Measurements from ENCODE around the gene ARHGEF4. TPM values are rescaled to one million over a fixed set of nuclear protein-coding genes. Genes with fewer than 3 reads are reported as not detected.

Gene ARHGEF4
- polyA plus RNA-seq, 1 donor = 7.4 TPM

DNA sequence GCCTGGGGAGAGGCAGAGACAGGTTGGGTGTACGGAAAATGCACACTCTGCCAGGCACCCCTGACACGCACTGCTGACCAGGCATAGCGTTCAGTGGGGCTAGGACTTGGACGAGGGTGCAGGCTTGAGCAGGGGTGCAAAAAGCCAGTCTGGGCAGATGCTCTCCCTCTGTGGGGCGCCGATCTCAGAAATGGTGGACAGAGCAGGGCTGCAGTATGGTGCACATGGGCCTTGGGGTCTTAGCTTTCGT, 1.0 kb upstream of the ARHGEF4 start:
- DNase-seq = no peak

DNA sequence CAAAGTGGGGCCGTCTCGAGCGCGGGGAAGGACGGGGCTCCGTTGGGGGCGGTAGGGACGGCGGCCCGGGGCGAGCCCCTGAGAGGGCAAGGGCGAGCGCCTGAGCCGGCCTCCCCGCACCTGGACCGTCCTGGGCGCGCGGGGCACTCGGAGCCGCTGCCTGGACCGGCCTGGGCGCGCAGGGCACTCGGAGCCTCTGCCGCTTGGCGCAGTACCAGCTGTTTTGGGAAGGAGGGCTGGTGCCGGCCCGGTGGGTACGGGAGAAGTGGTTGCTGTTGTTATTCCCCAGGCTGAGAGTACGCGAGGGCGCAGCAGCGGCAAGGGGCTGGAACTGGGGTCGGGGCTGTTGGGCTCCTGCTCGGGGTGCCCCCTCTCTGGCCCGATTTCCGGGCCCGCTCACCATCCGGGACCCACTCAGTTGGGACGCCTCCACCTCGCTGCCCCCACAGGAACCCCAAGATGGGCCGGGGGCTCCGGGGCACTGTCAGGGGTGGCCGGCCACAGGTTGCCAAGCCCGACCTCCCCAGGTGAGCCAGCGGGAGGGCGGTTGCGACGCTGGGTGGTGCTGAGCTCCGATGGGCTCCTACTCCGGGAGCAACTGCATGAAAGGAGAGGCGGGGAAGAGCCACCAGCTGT, 579 bp downstream of the ARHGEF4 start:
- DNase-seq = no peak

DNA sequence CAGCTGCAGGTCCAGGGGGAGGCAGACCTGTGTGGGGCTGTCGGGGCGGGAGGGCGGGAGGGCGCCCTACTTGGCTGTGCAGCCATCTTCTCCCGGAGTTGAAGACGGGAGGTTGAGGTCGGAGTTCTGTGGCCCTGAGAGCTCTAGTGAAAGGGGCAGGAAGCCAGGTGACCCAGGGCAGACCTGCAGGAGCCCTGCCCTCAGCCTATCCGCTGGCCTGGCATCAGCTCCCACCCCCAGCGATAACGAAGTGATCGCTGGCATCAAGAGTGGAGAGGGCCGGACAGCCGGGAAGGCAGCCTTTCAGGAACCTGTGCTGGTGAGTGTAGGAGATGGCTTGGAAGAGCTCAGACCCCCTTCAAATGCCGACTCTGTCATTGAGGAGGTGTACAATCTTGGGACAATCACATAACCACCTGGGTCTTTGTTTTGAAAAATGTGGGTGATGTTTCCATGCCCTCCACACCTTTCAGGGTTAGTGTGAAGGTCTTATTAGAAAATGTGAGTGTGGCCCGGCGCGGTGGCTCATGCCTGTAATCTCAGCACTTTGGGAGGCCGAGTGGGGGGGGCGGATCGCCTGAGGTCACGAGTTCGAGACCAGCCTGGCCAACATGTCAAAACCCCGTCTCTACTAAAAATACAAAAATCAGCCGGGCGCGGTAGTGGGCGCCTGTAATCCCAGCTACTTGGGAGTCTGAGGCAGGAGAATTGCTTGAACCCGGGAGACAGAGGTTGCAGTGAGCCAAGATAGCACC, 1.3 kb downstream of the ARHGEF4 start:
- DNase-seq = no peak

DNA sequence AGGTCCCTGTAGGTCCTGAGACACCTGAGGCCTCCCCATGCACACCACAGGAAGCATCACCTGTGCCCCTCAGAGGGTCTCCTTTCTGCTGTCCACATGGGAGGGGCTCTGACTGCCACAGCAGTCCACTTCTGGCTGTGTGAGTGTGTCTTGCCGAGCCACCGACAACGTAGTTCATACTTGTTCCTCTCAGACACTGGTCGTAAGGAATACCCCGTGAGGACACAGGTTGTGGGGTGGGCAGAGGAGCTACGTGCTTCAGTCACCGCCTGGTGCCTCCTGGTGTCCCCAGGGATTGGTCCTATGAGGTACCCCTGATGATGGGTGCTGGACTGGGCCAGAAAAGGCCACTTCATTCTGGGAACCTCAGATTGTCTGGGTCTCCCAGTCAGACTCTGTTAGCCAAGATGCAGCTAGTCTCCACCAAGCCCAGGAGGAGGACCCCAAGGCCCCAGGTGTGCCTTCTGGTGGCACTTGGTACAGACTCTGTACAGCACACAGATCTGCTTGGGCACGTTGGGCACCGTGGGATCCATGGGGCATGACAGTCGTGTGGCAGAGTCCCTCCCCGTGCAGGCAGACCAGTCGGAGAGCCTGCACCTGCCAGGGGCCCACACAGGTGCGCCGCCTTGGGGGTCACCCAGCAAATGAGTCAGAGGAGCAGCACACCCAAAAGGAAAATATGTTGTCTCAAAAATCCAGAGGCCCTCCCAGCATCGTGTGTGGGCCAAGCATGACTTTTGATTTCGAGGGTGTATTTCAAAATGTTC, 2.5 kb downstream of the ARHGEF4 start:
- DNase-seq = no peak

DNA sequence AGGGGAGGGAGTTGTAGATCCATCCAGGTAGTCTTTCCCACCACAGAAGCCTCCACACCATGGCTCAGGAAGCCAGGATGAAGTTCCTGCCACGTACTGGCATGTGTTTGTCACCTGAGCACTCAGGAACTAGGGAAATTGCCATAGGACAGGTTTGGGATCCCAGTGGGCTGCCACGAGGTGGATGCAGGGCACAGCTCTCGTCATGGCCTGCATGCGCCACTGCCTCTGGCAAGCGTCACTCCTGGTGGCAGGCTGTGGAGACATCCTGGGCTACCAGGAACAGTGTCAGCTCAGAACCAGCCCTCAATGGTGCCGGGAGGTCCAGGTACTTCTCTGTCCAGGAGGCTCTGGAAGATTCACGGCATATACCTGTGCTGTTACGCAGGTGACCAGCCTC, 3.8 kb downstream of the ARHGEF4 start:
- no peak for DNase-seq

DNA sequence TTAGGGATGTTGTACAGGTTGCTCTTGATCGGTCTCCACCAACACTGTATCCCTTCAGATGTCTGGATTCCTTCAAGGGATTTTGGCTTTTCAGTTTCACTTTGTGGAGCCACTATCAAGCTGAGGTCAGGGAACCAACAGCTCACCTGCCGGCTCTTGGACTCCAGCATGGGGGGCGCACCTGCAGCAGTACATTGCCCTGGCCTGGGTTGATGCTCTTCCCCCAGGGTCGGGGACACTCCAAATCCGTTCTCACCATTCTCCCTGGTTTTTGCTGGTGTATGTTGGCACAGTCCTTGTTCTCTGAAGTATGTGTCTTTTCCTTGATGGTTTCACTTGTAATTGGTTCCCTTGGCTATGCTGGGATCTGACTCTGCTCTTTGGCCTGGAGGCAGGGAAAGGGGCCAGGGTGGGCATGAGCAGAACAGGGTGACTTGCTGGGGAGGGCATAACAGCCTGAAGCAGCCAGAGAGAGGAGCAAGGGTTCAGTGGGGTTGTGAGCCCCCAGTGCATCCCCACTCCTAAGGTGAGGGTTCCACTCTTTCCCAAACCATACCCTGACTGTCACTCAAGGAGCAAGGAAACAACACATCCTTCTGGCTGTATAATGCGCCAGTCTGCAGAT, 5.1 kb downstream of the ARHGEF4 start:
- DNase-seq = no peak

DNA sequence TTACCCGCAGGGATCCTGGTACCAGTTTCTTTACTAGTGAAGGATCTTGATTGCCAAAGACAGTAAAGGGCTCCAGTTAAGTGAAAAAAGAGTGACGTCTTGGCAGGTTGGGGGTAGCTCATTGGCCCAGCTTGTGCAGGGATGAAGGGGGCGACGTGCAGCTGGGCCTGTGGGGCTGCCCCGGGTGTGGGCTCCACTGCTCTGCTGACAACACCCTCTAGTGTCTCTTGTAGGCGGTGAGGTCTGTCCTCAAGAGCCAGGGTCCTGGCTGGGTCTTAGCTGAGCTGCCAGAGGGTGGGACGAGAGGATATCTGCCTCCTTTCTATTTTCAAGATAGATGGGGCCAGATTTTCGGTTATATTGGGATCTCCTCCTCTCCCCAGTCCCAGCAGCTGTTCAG, 6.1 kb downstream of the ARHGEF4 start:
- DNase-seq = no peak

DNA sequence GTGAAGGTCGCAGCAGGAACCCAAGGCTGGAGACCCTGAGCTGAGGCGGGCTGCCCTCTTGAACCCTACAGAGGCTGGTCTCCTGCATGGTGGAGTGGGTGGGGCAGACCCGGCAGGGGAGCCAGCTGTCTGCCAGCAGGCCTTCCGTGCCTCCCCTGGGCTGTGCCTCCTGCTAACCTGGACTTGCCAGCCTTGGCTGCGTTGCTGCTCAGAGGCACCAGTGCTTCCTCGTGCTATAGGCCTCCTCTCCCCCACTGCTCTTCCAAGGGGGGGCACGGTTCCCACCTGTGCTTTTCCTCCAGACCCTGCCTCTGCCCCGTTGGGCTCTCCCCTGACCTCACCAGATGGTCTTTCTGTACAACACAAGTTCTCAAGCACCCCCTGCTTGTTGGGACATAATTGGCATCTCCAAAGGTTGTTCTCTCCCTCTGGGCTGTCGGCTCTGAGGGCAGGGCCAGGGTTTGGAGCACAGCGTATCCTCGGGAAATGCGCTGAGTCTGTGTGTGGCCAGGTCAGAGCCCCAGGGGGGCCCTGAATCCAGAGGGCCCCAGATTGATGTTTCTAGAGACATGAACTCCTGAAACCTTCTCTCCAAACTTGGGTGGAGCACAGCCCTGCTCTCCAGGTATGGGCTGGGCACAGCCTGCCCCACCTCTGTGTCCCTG, 6.7 kb downstream of the ARHGEF4 start:
- no peak for DNase-seq

DNA sequence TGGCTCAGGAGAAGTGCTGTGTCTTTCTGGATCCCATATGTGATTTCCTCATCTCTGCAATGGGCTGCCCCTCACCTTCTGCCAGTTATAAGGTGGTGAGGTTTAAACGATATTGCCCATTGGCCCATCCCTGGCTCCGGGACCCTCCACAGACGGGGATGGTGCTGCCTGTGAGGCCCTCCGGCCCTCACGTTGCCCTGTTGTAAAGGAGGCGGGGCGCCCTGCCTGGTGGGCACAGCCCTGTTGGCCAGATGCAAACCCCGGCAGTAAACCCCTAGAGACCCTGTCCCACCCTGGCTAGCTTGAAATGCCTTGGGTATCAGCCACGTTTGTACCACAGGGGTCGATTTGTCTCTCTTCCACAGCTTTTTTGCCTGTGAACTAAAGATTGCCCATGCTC, 7.4 kb downstream of the ARHGEF4 start:
- no peak for DNase-seq

DNA sequence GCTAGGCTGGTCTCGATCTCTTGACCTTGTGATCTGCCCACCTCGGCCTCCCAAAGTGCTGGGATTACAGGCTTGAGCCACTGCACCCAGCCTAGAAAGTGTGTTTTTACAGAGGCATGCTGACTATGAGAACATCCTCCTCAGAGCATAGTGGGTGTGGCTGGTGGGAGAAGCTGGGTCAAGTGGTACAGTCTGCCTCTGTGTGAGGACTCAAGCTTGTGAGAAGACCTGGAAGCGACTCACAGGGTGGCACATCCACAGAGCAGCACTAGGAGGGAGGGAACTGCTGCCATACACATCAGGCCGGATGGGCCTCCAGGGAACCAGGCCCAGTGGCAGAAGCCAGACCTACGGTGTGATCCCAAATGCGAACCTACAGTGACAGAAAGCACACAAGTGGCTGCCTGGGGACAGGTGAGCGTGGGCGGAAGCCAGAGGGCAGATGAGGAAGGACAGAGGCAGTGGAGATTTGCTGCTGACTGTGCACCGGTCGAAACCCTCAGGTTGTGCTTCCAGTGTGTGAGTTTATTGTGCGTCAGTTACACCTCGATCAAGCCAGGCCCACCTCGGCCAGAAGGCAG, 8.9 kb downstream of the ARHGEF4 start:
- no peak for DNase-seq

DNA sequence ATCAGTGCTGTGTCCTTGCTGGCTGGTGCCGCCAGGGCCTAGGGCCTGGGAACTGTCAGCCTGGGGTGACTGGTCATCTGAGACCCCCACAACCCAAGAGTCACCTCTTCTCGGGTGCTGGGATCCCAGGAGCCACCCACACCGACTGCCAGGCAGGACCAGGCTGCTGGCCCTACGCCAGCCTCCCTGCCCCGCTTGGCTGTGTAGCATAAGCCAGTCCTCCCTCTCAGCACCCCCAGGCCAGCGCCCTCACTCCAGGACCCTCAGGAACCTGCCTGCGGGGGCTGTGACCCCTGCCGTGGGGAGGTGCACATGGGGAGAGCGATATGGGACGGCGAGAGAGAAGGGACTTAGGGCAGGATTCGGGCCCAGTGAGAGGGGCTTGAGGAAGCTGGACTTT, 9.5 kb downstream of the ARHGEF4 start:
- no peak for DNase-seq

DNA sequence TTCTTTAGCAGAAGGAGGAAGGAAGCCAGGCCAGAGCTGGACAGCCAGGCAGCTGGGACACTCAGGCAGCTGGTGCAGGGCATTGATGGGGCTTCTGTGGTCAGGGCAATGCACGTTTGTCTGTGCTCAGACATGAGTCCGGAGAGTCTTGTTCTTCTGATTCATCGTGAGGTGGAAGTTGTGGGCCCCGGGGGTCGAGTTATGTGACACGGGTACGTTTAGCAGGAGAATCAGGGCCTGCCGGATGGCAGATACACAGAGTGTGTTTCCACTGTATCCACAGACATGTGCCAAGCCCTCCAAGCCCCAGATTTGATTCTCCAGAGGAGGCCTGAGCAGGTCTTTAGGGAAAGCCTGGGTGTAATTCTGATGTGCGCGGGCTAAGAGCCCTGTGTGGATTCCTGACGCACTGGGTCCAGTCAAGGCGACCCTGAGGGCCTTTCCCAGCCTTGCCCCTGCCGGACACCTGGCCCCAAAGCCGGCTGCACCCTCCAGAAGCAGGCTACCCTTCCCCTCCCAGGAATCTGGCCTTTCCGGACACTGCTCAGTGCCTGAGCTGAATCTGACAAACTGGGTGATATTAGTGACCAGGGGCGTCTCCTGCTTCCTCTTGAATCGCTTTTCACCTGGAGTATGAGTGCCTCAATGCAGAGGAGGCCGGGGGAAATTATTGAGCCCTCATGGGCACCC, 10.1 kb downstream of the ARHGEF4 start:
- DNase-seq = no peak

DNA sequence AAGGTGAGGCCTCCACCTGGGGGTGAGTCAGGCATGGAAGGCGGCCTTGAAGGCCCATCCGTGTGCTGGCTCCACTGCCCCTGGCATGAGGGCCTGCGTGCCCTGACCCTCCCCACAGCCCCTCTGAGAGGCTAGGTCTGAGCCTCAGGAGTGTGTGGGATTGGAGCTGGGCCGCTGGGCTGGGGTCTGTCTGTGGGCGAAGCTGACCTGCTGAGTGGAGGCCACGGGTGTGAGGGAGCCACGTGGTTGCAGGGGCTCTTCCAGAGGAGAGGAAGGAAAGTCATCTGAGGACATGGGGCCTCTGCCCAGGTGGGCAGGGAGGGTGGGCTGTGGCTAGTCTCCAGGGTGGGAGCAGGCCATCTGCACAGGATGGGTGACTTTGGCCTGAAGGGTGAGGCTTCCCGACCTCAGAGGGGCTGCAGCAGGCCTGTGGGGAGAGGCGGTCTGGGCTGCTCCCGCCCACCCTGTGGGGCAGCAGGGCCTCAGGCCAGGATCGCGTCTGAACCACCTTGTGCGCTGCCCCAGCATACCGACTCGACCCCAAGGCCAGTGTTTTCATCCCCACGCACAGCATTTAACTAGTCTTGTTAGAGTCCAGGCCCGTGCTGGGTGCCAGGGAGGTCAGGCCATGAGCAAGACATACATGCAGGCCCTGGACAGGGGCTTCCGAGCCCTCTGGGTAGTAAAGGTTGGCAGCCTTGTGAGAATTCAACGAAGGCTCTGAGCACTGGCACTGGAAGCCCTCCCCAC, 11.2 kb downstream of the ARHGEF4 start:
- DNase-seq = no peak

DNA sequence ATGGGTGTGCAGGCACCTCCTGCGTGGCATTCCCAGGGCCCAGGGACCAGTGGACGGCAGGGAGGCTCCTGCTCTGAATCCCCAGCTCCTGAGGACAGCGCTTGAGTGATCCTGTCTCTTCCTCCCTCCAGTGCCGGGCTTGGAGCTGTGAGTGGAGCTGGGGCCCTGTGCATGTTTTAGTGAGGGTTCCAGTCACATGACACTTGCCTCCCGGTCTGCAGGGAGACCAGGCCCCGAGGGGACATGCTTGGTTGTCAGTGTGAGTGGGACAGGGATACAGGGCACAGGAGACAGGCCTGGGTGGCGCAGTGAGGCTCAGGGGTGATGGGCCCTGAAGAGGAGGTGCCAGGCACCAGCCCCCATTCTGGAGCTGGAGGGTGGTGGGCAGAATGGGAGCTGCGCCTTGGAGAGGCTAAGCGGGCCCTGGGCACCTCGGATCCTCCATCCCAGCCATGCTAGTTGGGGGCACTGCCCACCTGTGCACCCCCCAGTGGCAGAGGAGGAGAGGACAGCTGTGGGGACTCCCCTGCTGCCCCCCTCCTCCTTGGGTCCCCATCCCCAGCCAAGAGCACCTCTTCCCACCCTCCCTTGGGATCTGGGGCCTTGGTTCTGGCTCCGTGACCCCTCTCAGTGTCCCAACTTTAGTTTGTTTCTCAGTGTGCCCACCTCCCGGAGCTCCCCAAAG, 12.0 kb downstream of the ARHGEF4 start:
- DNase-seq = no peak

DNA sequence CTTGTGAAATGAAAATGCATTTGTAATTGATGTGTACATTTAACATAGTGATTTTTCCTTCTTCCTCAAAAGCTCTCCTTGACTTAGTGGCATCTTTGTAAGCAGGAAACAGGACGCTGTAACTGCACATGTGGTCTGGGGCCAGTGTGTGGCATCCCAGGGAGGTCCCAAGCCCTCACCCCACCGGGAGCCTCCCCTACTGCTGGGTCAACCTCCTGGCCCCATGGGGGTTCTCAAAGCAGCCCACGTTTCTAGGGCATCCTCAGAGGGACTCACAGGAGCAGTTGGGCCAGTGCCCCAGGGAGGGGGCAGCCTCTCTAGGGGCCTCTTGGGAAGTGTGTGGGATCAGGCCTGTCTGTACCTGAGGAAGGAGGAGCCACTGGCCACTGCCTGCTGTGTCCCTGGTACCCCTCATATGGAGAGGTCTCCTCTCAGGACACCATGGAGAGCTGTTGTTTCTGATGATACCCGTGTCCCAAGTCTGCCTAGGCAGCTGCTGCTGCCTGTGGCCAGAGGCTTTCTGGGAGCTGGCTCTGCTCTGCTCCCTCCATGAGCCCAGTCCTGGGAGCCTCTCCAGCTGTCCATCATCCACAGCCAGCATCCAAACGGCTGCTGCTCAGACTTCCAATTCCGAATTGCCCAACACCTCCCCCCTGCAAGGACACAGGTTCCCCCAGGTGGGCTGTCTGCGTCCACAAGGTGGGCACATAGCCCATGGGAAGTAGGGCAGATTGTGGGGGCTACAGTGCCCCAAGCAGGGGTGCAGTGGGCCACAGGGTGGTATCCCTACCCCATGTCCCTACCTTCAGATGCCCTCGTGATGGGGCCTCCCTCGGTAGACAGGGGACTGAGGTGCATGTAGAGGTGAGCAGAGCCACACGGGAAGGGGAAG, 13.4 kb downstream of the ARHGEF4 start:
- no peak for DNase-seq

DNA sequence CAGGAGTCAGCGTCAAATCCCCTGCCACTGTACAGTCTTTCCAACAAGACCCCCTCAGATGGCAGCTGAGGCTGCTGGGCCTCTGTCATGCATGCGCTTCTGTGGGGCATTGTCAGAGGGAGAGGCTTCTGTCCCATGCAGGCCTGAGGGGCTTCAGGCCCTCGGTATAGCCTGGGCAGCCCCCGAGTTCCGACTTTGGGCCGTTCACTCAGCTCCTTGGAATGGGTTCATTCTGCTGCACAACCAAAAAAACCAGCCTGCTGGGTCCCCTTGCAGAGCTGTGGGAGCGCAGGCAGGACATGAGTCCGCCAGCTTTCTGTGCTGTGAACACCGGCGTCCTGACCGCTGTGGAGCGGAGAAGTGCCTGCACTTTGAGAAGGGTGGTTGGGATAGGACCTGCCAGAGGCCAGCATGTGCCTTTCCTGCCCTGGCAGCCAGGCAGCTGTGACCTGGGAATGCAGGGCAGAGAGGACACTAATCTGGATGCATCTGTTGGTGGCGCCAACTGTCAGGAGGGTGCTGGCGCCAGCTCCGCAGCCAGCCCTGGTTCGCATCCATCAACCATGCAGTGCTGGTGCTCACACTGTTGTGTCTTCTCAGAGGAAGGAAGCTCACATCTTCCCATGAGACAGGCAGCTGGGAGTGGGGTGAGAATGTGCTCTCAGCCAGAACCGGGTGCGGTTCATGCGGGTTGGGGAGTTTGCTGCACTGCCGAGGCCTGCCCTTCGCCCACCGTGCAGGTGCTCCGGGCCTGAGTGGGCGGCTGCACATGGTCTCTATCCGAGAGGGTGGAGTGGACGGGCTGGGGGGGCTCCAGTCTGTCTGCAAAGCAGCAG, 14.3 kb downstream of the ARHGEF4 start:
- DNase-seq = no peak

DNA sequence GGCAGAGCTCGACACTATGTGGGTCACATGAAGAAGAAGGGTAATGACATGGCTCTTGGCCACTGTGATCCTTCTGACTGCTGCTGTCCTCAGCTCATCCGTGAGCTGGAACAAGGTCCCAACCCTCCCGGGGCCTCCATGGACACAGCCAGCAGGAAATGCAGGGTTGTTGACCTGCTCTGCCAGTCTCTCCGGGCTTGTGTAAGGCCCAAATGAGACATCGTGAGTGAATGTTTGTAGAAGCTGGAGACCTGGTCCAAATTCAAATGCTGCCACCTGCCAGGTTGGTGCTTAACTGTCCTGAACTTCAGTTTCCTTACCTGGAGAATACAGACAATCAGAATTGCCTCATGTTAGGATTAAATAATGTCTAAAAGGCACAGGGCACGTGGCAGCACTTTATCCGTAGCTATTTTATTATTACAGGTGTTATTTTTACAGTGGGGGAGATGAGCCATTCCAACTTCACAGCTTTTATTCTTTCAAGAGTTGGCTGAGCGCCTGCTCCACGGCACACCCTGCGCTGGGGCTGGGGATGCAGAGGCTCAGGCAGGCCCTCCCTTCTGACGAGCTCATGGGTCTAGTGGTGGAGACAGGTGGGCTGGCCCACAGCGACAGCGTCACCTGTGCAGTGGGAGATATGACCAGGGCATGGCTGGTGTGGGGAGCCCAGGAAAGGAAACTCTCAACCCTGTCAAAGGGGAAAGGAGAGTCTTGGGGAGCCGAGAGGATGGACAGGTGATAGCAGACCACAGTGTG, 15.1 kb downstream of the ARHGEF4 start:
- DNase-seq = no peak
